NCI-H524 (cell line): Measurements from ENCODE around the gene C2CD4A.
A peak's percentile ranks its signal among the peaks of the same experiment; 100 is the strongest.
"Not testable (repeated sequence)": the region's sequence is repeated elsewhere in the genome, so short reads cannot be mapped to it uniquely, and the experiment has no call there.

ENCODE experiments used
- DNase-seq, 2 experiments: peaks; one replicate each; lab custom pipeline; 2025; lab: John Stamatoyannopoulos, UW

Gene C2CD4A

GRCh38 chr15:62066663-62067447 is at the start of gene C2CD4A:
C2CD4A (plus strand) TSS chr15:62066977; CDS start chr15:62067614, 637 bp downstream.
- peak; percentile 73 to 88 for DNase-seq

GRCh38 chr15:62020576-62021160 is 46.1 kb upstream of the C2CD4A start:
- DNase-seq: no peak

DNA sequence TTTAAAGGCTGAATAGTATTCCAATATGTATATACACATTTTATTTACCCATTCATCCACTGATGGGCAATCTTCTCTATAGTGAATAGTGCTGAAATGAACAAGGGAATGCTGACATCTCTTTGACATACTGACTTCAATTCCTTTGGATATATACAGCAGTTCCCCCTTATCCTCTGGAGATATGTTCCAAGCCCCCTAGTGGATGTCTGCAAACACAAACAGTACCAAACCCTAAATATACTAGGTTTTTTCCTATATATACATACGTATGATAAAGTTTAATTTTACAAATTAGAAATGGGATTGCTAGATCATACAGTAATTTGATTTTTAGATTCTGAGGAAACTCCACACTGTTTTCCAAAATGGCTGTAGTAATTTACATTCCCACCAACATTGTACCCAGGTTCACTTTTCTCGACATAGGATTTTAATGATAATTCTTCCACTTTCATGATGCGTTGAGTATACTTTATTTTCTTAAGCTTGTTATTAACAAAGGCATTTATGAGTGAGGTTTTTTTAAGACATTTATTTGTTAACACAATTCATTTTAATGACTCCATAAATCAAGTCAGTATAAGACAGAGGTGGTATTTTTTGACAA is 44.7 kb upstream of the C2CD4A start:
- DNase-seq: peak in 1 of 2 experiments; percentile 39

GRCh38 chr15:62026487-62027262 is 40.1 kb upstream of the C2CD4A start:
- no peak for DNase-seq

DNA sequence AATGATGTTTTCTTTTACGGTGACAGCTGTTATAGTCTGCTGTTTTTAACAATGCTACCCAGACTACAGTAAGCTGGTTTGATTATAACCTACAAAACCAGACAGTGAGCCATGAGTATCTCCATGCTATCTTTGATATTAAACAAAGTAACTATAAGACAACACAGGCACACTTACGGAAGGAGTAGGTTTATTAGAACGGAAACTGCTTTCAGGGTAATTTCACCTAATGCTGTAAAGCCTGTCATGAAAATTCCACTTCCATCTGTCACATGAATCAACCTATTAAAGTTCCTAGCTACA is 39.6 kb upstream of the C2CD4A start:
- no peak for DNase-seq

DNA sequence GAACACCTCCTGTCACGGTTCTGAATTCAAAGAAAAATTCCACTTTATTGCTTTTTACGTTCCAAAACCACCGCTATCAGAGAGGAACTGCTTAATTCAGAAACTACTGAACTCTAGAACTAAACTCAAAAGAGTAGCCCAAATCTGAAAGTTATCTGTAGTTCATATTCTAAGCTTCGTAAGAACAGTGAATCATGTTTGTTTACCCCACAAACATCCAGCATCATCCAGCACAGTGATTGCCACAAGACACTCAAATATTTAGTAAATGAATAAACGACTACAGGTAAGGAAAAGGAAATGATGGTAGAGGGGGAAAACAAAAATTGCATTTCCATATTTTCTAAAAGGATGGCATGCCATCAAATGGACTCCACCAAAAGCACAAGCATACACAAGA is 38.9 kb upstream of the C2CD4A start:
- no peak for DNase-seq

GRCh38 chr15:62035256-62035924 is 31.4 kb upstream of the C2CD4A start:
- DNase-seq: no peak

- no peak for DNase-seq
These were observed 20.6 kb upstream of the C2CD4A start for GRCh38 chr15:62046078-62046743.

- DNase-seq: no peak
These were observed 19.4 kb upstream of the C2CD4A start for GRCh38 chr15:62047282-62047827.

GRCh38 chr15:62048254-62048653 is 18.5 kb upstream of the C2CD4A start:
- DNase-seq: not testable (repeated sequence)

- no peak for DNase-seq
These were observed 16.7 kb upstream of the C2CD4A start for GRCh38 chr15:62050115-62050514.

GRCh38 chr15:62051166-62051565 is 15.6 kb upstream of the C2CD4A start:
- DNase-seq: no peak

- no peak for DNase-seq
These were observed 14.1 kb upstream of the C2CD4A start for GRCh38 chr15:62052713-62053112.

DNA sequence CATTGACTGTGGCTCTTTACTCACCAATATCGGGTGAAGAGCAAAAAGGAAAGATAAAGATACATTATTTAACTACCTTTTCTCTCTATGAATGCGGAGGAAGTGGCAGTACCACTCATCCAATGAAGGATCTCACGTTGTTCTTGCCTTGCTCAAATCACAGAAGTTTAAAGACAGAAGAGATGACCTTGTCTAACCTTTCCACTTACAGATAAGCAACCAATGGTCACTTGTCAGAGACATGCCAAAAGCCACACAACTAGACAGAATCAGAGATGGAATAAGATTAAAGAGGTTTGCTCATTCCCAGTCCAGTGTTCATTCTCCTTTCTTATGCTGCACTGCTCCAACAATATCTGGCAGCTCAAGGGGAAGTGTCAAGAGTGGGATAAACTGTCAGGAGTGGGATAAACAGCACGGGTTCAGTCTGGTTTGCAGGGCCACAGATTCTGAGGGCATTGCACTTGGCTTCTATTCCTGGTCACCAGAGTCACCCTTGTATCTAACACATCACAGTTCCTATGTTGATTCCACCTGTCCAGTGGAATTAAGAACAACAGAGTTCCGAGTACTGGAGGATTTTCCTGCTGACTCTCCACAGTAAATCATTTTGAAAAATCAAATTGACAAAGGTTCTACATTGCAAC is 13.2 kb upstream of the C2CD4A start:
- DNase-seq: no peak

GRCh38 chr15:62054979-62055378 is 11.8 kb upstream of the C2CD4A start:
- no peak for DNase-seq

- no peak for DNase-seq
These were observed 9.3 kb upstream of the C2CD4A start for GRCh38 chr15:62057341-62057980.

- no peak for DNase-seq
These were observed 8.3 kb upstream of the C2CD4A start for GRCh38 chr15:62058327-62059028.

DNA sequence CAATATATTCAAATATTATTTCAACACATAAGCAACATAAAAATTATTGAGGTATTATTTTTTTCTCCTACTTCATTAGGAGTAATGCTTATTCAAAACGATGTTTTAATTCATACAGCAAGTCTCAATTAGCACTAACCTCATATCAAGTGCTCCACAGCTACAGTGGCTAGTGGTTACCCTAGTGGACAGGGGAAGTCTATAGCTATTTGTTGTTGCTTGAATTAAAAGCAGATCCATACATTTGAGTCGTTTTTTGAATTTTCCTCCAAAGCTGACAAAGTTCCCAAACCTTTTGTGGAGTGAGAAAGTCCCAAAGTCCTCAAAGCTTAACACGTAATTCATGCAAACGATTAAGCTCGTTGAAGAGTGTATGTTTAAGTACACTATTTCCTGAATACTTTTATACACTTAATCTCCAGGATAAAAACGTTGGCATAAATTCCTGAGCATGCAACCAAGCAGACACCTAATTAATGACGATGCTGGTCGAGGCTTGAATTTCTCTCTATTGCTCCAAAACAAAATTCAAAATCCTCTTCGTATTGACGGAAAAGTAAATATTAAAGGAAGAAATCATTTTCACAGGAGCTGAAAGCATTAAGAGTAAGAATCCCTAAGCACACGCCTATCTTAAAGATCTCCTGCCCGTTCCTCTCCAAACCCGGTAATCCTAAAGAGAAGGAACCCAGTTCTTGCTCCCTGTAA is 7.5 kb upstream of the C2CD4A start:
- DNase-seq: peak in 1 of 2 experiments; percentile 31

- DNase-seq: peak in 1 of 2 experiments; percentile 51
These were observed 7.0 kb upstream of the C2CD4A start for GRCh38 chr15:62059816-62060112.
